ENCODE data around the gene RAB3C. TPM values are rescaled to one million over a fixed set of nuclear protein-coding genes. Genes with fewer than 3 reads are reported as not detected.

Gene RAB3C
- total RNA-seq, 1 experiment from 2014 or later, result not detected

GRCh38 chr5:58886315-58887207 lies 303.7 kb downstream of the RAB3C start:
- DNase-seq (ENCODE audit: low read depth, low spot score), result peak; percentile 43
- peaks cover 3% of the 10 kb centered on the region; the same call in 1 of the 2 replicates for H3K9me3 ChIP-seq (ENCODE audit: control insufficient read depth, insufficient read depth, low read depth, low read length)
- no peaks in the 10 kb centered on the region for H3K4me1 ChIP-seq (ENCODE audit: control insufficient read depth, insufficient read depth, low read length)
- no peak overlapping the region for H3K4me3 ChIP-seq (ENCODE audit: low read depth in 2 of 2, low read length in 2 of 2)
- no peak overlapping the region for H3K27ac ChIP-seq (ENCODE audit: low read length)
- BruUV-seq (replicated peaks), result no TSS peak
- ChIA-PET POLR2A (no interaction called here), CTCF (interaction anchor here (0.6 to 1.1 kb wide), 4 partner anchors 9 to 290 kb away, joined by 3 to 5 read pairs (median 3); no protein-coding TSS in a partner anchor)
- no peaks in the 10 kb centered on the region for H3K36me3 ChIP-seq (ENCODE audit: control insufficient read depth, insufficient read depth, low read length)
- H3K27me3 ChIP-seq (ENCODE audit: control insufficient read depth, insufficient read depth, low read length), result no peaks in the 10 kb centered on the region
- intact Hi-C loops (cut with micrococcal nuclease; ENCODE audit: unreplicated experiment) (loop anchor here (5.0 kb wide), 1 partner anchor 286 kb away; no protein-coding TSS in a partner anchor), in situ Hi-C loops (cut with HindIII; ENCODE audit: low pct_unique_long_range_greater_than_20kb, low sequenced_read_pairs) (no loop called here)
- peak; percentile 91 for ATAC-seq
- no peak for TF ChIP-seq SIN3A (IDR thresholded peaks at IDR 0.05; ENCODE audit: borderline replicate concordance, insufficient read depth, low read depth, low read length)
- no peak for TF ChIP-seq POLR2AphosphoS5 (IDR thresholded peaks at IDR 0.05; ENCODE audit: low read depth, low read length)
- peak; percentile 95 for TF ChIP-seq CTCF (IDR thresholded peaks at IDR 0.05)

- BruUV-seq (replicated peaks), result no TSS peak
- Histone ChIP-seq H3K27ac (ENCODE audit: low read length) (no peak overlapping the region), H3K9me3 (ENCODE audit: control insufficient read depth, insufficient read depth, low read depth, low read length) (peaks cover 3% of the 10 kb centered on the region; the same call in 1 of the 2 replicates), H3K36me3 (ENCODE audit: control insufficient read depth, insufficient read depth, low read length) (no peaks in the 10 kb centered on the region), H3K27me3 (ENCODE audit: control insufficient read depth, insufficient read depth, low read length) (no peaks in the 10 kb centered on the region), H3K4me3 (ENCODE audit: low read depth in 2 of 2, low read length in 2 of 2) (no peak overlapping the region), H3K4me1 (ENCODE audit: control insufficient read depth, insufficient read depth, low read length) (no peaks in the 10 kb centered on the region)
- ChIA-PET POLR2A (no interaction called here), CTCF (interaction anchor here (0.6 kb wide), 1 partner anchor 289 kb away, joined by 3 read pairs; no protein-coding TSS in a partner anchor)
- intact Hi-C loops (cut with micrococcal nuclease; ENCODE audit: unreplicated experiment) (loop anchor here (5.0 kb wide), 1 partner anchor 285 kb away; no protein-coding TSS in a partner anchor), in situ Hi-C loops (cut with HindIII; ENCODE audit: low pct_unique_long_range_greater_than_20kb, low sequenced_read_pairs) (no loop called here)
- ATAC-seq (no peak; the same call in 1 of the 2 replicates), DNase-seq (ENCODE audit: low read depth, low spot score) (no peak)
- TF ChIP-seq SIN3A (IDR thresholded peaks at IDR 0.05; ENCODE audit: borderline replicate concordance, insufficient read depth, low read depth, low read length), result no peak
Observed at GRCh38 chr5:58887311-58887710, 304.4 kb downstream of the RAB3C start.

- intact Hi-C loops (cut with micrococcal nuclease; ENCODE audit: unreplicated experiment), result loop anchor here (5.0 kb wide), 1 partner anchor 284 kb away; no protein-coding TSS in a partner anchor
- DNase-seq (ENCODE audit: low read depth, low spot score), result no peak
- no peak for TF ChIP-seq POLR2AphosphoS5 (IDR thresholded peaks at IDR 0.05; ENCODE audit: low read depth, low read length)
- no peak for TF ChIP-seq TCF7L2 (IDR thresholded peaks at IDR 0.05; ENCODE audit: low read depth, low read length)
- TF ChIP-seq CTCF (IDR thresholded peaks at IDR 0.05), result no peak
- no peak for TF ChIP-seq SIN3A (IDR thresholded peaks at IDR 0.05; ENCODE audit: borderline replicate concordance, insufficient read depth, low read depth, low read length)
- no peak for TF ChIP-seq REST (IDR thresholded peaks at IDR 0.05; ENCODE audit: insufficient read depth in 1 of 2, low read depth in 2 of 2, low read length in 1 of 2)
- Histone ChIP-seq H3K36me3 (ENCODE audit: control insufficient read depth, insufficient read depth, low read length) (no peaks in the 10 kb centered on the region), H3K27me3 (ENCODE audit: control insufficient read depth, insufficient read depth, low read length) (no peaks in the 10 kb centered on the region), H3K4me3 (ENCODE audit: low read depth in 2 of 2, low read length in 2 of 2) (no peak overlapping the region), H3K27ac (ENCODE audit: low read length) (no peak overlapping the region), H3K9me3 (ENCODE audit: control insufficient read depth, insufficient read depth, low read depth, low read length) (peaks cover 3% of the 10 kb centered on the region; the same call in 1 of the 2 replicates), H3K4me1 (ENCODE audit: control insufficient read depth, insufficient read depth, low read length) (no peaks in the 10 kb centered on the region)
- no peak for ATAC-seq
- in situ Hi-C loops (cut with HindIII; ENCODE audit: low pct_unique_long_range_greater_than_20kb, low sequenced_read_pairs), result no loop called here
- ChIA-PET POLR2A (no interaction called here), CTCF (no interaction called here)
- no TSS peak for BruUV-seq (replicated peaks)
Observed at GRCh38 chr5:58887721-58888409, 305.0 kb downstream of the RAB3C start.

Measured in Panc1 (cell line).